GM19328 (cell line): ENCODE measurements around the gene PROZ.
"Not testable (repeated sequence)": the region's sequence is repeated elsewhere in the genome, so short reads cannot be mapped to it uniquely, and the experiment has no call there.

ENCODE experiments used
- ATAC-seq: cut with Tn5 transposase; IDR thresholded peaks from one replicate; pipeline ENCODE4 v1.9.1; 2021; ENCODE audit warnings: mild to moderate bottlenecking, moderate library complexity; ENCODE audit not compliant: unreplicated experiment

The PROZ gene

GRCh38 chr13:113153810-113154748 lies 4.4 kb upstream of the PROZ start:
- no peak for ATAC-seq

- ATAC-seq, result no peak
These were observed 3.2 kb upstream of the PROZ start for GRCh38 chr13:113155201-113155600.

- no peak for ATAC-seq
These were observed 2.3 kb upstream of the PROZ start for GRCh38 chr13:113155982-113156655.

- no peak for ATAC-seq
These were observed 1.1 kb upstream of the PROZ start for GRCh38 chr13:113157206-113157928.

GRCh38 chr13:113158946-113159345 lies 498 bp downstream of the PROZ start:
- ATAC-seq, result no peak

GRCh38 chr13:113159701-113160100 lies 1.3 kb downstream of the PROZ start:
- no peak for ATAC-seq

- no peak for ATAC-seq
These were observed 2.5 kb downstream of the PROZ start for GRCh38 chr13:113160983-113161382.

GRCh38 chr13:113161433-113161832 lies 3.0 kb downstream of the PROZ start:
- no peak for ATAC-seq

- ATAC-seq, result not testable (repeated sequence)
These were observed 3.5 kb downstream of the PROZ start for GRCh38 chr13:113161975-113162374.

- ATAC-seq, result no peak
These were observed 4.6 kb downstream of the PROZ start for GRCh38 chr13:113162783-113163685.

- ATAC-seq, result no peak
These were observed 6.0 kb downstream of the PROZ start for GRCh38 chr13:113164492-113164891.

- ATAC-seq, result no peak
These were observed 7.8 kb downstream of the PROZ start for GRCh38 chr13:113166266-113166665.

- no peak for ATAC-seq
These were observed 8.2 kb downstream of the PROZ start for GRCh38 chr13:113166681-113167080.

- ATAC-seq, result no peak
These were observed 8.7 kb downstream of the PROZ start for GRCh38 chr13:113167155-113167554.

- ATAC-seq, result no peak
These were observed 9.1 kb downstream of the PROZ start for GRCh38 chr13:113167575-113167974.

GRCh38 chr13:113168211-113168610 lies 9.8 kb downstream of the PROZ start:
- ATAC-seq, result no peak

GRCh38 chr13:113169277-113170272 lies 11.1 kb downstream of the PROZ start:
- ATAC-seq, result no peak

GRCh38 chr13:113170511-113170910 lies 12.1 kb downstream of the PROZ start:
- ATAC-seq, result no peak
